H1 (cell line): ENCODE results near the gene MITF. TPM values are rescaled to one million over a fixed set of nuclear protein-coding genes. Genes with fewer than 3 reads are reported as not detected.

Experiments
- CBX8 ChIP-seq: fragments of 300-800, 300-1000 bp; sonication (generic); IDR thresholded peaks from 2 replicates; pipeline ENCODE4 v1.7.1; 2016; ENCODE audit warnings: low read depth, low read length, borderline replicate concordance
- MAFK ChIP-seq: IDR thresholded peaks from 2 replicates; pipeline ENCODE4 v1.6.1; 2012; ENCODE audit warnings: low read depth, mild to moderate bottlenecking, improper control_type of control experiment, low read length
- RNF2 ChIP-seq: fragments of 200-900, 300-1000 bp; sonication (generic); IDR thresholded peaks from 2 replicates; pipeline ENCODE4 v1.7.1; 2016; ENCODE audit warnings: borderline replicate concordance, low read depth, mild to moderate bottlenecking, antibody characterized with exemption, low read length; ENCODE audit not compliant: poor library complexity, severe bottlenecking; ENCODE audit errors: missing control alignments
- ZNF274 ChIP-seq: IDR thresholded peaks from 2 replicates; pipeline ENCODE4 v1.7.0; 2012; ENCODE audit warnings: low read length, borderline replicate concordance; ENCODE audit errors: extremely low read depth
- polyA plus RNA-seq, 7 experiments: library from polyadenylated mRNA; depleted of rRNA in 3 of 7; stranded (reverse) in 5 of 7; unstranded in 2 of 7; fragments of >200 nt in 5 of 7; fragments of 200-250 nt in 2 of 7; gene quantifications; 1 replicate in 5 of 7; 2 replicates in 1 of 7; 4 replicates in 1 of 7; pipeline versions ENCODE4 v1.2.1 to v1.2.3, GENCODE V29; 2011 to 2013; ENCODE audit warnings: missing spikeins in 2 of 7, mixed read lengths in 2 of 7
- total RNA-seq: library from RNA; stranded (reverse); fragmentation: NEBNext Ultra II Directional; extraction: Animal tissue kit (Norgen Biotek cat#: 25700); gene quantifications from 2 replicates; pipeline ENCODE4 v1.2.1, GENCODE V29; 2021
- TF ChIP-seq, protein P1 (sequence below): fragments of 300-600 bp; sonication (generic); IDR thresholded peaks from 2 replicates; pipeline ENCODE4 v1.7.1; 2012; ENCODE audit warnings: low read length, moderate library complexity, mild to moderate bottlenecking, inconsistent platforms; ENCODE audit not compliant: insufficient replicate concordance
- TF ChIP-seq, protein P2 (sequence below): IDR thresholded peaks from 2 replicates; pipeline ENCODE4 v1.6.1; 2012; ENCODE audit warnings: inconsistent platforms

Gene MITF
- total and polyA plus RNA-seq, 2 of the 8 experiments (the other 6 are each of a cell fraction or from before 2014, with no cell fraction given), result 0.53 to 1.4 TPM

DNA sequence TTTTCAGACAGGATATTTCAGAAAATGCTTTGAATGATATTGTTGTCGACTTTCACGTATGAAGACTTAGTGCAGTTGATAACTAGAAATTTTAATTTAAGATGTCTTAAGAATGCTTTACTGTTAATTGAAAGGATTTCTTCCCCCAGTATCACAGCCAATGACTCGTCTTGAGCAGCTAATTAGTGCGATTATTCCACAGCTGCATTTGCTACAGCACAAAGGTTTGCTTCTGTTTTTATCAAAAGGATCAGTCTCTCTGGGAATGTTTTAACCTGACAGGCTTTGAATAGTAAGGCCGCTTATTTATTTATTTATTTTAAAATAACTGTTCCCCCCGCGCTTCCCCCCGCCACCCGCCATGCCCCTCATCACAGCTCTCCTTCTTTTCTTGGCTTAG, 136.8 kb downstream of the MITF start (continued):
- TF ChIP-seq, protein P1, sequence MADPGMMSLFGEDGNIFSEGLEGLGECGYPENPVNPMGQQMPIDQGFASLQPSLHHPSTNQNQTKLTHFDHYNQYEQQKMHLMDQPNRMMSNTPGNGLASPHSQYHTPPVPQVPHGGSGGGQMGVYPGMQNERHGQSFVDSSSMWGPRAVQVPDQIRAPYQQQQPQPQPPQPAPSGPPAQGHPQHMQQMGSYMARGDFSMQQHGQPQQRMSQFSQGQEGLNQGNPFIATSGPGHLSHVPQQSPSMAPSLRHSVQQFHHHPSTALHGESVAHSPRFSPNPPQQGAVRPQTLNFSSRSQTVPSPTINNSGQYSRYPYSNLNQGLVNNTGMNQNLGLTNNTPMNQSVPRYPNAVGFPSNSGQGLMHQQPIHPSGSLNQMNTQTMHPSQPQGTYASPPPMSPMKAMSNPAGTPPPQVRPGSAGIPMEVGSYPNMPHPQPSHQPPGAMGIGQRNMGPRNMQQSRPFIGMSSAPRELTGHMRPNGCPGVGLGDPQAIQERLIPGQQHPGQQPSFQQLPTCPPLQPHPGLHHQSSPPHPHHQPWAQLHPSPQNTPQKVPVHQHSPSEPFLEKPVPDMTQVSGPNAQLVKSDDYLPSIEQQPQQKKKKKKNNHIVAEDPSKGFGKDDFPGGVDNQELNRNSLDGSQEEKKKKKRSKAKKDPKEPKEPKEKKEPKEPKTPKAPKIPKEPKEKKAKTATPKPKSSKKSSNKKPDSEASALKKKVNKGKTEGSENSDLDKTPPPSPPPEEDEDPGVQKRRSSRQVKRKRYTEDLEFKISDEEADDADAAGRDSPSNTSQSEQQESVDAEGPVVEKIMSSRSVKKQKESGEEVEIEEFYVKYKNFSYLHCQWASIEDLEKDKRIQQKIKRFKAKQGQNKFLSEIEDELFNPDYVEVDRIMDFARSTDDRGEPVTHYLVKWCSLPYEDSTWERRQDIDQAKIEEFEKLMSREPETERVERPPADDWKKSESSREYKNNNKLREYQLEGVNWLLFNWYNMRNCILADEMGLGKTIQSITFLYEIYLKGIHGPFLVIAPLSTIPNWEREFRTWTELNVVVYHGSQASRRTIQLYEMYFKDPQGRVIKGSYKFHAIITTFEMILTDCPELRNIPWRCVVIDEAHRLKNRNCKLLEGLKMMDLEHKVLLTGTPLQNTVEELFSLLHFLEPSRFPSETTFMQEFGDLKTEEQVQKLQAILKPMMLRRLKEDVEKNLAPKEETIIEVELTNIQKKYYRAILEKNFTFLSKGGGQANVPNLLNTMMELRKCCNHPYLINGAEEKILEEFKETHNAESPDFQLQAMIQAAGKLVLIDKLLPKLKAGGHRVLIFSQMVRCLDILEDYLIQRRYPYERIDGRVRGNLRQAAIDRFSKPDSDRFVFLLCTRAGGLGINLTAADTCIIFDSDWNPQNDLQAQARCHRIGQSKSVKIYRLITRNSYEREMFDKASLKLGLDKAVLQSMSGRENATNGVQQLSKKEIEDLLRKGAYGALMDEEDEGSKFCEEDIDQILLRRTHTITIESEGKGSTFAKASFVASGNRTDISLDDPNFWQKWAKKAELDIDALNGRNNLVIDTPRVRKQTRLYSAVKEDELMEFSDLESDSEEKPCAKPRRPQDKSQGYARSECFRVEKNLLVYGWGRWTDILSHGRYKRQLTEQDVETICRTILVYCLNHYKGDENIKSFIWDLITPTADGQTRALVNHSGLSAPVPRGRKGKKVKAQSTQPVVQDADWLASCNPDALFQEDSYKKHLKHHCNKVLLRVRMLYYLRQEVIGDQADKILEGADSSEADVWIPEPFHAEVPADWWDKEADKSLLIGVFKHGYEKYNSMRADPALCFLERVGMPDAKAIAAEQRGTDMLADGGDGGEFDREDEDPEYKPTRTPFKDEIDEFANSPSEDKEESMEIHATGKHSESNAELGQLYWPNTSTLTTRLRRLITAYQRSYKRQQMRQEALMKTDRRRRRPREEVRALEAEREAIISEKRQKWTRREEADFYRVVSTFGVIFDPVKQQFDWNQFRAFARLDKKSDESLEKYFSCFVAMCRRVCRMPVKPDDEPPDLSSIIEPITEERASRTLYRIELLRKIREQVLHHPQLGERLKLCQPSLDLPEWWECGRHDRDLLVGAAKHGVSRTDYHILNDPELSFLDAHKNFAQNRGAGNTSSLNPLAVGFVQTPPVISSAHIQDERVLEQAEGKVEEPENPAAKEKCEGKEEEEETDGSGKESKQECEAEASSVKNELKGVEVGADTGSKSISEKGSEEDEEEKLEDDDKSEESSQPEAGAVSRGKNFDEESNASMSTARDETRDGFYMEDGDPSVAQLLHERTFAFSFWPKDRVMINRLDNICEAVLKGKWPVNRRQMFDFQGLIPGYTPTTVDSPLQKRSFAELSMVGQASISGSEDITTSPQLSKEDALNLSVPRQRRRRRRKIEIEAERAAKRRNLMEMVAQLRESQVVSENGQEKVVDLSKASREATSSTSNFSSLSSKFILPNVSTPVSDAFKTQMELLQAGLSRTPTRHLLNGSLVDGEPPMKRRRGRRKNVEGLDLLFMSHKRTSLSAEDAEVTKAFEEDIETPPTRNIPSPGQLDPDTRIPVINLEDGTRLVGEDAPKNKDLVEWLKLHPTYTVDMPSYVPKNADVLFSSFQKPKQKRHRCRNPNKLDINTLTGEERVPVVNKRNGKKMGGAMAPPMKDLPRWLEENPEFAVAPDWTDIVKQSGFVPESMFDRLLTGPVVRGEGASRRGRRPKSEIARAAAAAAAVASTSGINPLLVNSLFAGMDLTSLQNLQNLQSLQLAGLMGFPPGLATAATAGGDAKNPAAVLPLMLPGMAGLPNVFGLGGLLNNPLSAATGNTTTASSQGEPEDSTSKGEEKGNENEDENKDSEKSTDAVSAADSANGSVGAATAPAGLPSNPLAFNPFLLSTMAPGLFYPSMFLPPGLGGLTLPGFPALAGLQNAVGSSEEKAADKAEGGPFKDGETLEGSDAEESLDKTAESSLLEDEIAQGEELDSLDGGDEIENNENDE, result no peak
- TF ChIP-seq MAFK (no peak), ZNF274 (no peak), RNF2 (no peak), CBX8 (no peak)
- TF ChIP-seq, protein P2, sequence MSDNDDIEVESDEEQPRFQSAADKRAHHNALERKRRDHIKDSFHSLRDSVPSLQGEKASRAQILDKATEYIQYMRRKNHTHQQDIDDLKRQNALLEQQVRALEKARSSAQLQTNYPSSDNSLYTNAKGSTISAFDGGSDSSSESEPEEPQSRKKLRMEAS, result no peak
